ENCODE results near the gene ADAMTSL4.
"Not testable (repeated sequence)": the region's sequence is repeated elsewhere in the genome, so short reads cannot be mapped to it uniquely, and the experiment has no call there.

GRCh38 chr1:150573648-150574071 lies 24.5 kb downstream of the ADAMTSL4 start:
- TF ChIP-seq CTCF, POLR2A (IDR thresholded peaks at IDR 0.05): not testable (repeated sequence)
- TF ChIP-seq POLR2AphosphoS5 (IDR thresholded peaks at IDR 0.05; ENCODE audit: insufficient read depth in 1 of 2, low read depth in 1 of 2), result peak in 1 of 2 donors; percentile 37

Measured in vagina (tissue), 2 donors.